ENCODE measurements around the gene IVNS1ABP. TPM values are rescaled to one million over a fixed set of nuclear protein-coding genes. Genes with fewer than 3 reads are reported as not detected.

Gene IVNS1ABP
- total and polyA plus RNA-seq, 2 of the 13 experiments (the other 11 are each of a cell fraction or from before 2014, with no cell fraction given) = 49.1 to 51.7 TPM

DNA sequence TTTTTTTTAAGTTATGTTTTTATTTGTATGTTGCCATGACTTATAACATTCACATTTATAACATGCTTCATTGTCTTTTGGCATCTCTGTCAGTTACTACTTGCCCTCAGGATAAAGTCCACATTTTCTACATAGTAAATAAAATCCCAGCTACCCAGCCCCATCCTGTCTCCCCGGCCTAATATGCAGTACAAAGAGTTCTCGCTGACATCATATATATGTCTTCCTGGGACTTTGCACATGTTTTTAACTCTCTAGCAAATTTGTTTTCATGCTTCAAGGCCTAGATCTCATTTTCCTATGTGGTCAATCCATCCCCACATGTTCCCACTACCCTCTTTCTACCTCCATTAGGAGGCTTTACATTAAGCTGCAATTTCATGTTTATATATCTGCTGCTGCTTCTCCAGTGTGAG lies 33.0 kb upstream of the IVNS1ABP start (continued):
- TF ChIP-seq ASH2L (IDR thresholded peaks at IDR 0.05; ENCODE audit: insufficient read length, low read depth, low read length) = peak; percentile 34
- TF ChIP-seq, protein P1, sequence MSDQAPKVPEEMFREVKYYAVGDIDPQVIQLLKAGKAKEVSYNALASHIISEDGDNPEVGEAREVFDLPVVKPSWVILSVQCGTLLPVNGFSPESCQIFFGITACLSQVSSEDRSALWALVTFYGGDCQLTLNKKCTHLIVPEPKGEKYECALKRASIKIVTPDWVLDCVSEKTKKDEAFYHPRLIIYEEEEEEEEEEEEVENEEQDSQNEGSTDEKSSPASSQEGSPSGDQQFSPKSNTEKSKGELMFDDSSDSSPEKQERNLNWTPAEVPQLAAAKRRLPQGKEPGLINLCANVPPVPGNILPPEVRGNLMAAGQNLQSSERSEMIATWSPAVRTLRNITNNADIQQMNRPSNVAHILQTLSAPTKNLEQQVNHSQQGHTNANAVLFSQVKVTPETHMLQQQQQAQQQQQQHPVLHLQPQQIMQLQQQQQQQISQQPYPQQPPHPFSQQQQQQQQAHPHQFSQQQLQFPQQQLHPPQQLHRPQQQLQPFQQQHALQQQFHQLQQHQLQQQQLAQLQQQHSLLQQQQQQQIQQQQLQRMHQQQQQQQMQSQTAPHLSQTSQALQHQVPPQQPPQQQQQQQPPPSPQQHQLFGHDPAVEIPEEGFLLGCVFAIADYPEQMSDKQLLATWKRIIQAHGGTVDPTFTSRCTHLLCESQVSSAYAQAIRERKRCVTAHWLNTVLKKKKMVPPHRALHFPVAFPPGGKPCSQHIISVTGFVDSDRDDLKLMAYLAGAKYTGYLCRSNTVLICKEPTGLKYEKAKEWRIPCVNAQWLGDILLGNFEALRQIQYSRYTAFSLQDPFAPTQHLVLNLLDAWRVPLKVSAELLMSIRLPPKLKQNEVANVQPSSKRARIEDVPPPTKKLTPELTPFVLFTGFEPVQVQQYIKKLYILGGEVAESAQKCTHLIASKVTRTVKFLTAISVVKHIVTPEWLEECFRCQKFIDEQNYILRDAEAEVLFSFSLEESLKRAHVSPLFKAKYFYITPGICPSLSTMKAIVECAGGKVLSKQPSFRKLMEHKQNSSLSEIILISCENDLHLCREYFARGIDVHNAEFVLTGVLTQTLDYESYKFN (CRISPR knock-in tag; conservative IDR thresholded peaks at IDR 0.05) = peak; percentile 93
- no peak for TF ChIP-seq AGO1 (IDR thresholded peaks at IDR 0.05; ENCODE audit: low read depth, low read length, poor library complexity, severe bottlenecking)
- TF ChIP-seq NR2F2 (IDR thresholded peaks at IDR 0.05; ENCODE audit: borderline replicate concordance, low read depth) = no peak
- TF ChIP-seq U2AF2 (IDR thresholded peaks at IDR 0.05; ENCODE audit: low read depth, low read length) = no peak
- TF ChIP-seq, protein P2, sequence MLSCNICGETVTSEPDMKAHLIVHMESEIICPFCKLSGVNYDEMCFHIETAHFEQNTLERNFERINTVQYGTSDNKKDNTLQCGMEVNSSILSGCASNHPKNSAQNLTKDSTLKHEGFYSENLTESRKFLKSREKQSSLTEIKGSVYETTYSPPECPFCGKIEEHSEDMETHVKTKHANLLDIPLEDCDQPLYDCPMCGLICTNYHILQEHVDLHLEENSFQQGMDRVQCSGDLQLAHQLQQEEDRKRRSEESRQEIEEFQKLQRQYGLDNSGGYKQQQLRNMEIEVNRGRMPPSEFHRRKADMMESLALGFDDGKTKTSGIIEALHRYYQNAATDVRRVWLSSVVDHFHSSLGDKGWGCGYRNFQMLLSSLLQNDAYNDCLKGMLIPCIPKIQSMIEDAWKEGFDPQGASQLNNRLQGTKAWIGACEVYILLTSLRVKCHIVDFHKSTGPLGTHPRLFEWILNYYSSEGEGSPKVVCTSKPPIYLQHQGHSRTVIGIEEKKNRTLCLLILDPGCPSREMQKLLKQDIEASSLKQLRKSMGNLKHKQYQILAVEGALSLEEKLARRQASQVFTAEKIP (CRISPR knock-in tag; IDR thresholded peaks at IDR 0.05; ENCODE audit: borderline replicate concordance) = no peak
- peak; percentile 48; the same call in 1 of the 2 replicates for TF ChIP-seq ZNF292 (CRISPR knock-in tag; IDR thresholded peaks at IDR 0.05; ENCODE audit: borderline replicate concordance, low read depth)
- TF ChIP-seq RNF2 (conservative IDR thresholded peaks at IDR 0.05; ENCODE audit: low read depth) = no peak
- TF ChIP-seq SOX5 (CRISPR knock-in tag; IDR thresholded peaks at IDR 0.05; ENCODE audit: borderline replicate concordance) = peak; percentile 86
- TF ChIP-seq, protein P3, sequence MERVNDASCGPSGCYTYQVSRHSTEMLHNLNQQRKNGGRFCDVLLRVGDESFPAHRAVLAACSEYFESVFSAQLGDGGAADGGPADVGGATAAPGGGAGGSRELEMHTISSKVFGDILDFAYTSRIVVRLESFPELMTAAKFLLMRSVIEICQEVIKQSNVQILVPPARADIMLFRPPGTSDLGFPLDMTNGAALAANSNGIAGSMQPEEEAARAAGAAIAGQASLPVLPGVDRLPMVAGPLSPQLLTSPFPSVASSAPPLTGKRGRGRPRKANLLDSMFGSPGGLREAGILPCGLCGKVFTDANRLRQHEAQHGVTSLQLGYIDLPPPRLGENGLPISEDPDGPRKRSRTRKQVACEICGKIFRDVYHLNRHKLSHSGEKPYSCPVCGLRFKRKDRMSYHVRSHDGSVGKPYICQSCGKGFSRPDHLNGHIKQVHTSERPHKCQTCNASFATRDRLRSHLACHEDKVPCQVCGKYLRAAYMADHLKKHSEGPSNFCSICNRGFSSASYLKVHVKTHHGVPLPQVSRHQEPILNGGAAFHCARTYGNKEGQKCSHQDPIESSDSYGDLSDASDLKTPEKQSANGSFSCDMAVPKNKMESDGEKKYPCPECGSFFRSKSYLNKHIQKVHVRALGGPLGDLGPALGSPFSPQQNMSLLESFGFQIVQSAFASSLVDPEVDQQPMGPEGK (CRISPR knock-in tag; IDR thresholded peaks at IDR 0.05) = 0 out of 2 replicates have a peak, but pooled peaks have one; percentile 26
- TF ChIP-seq ZNF652 (CRISPR knock-in tag; IDR thresholded peaks at IDR 0.05; ENCODE audit: borderline replicate concordance, low read depth) = peak; percentile 55; the same call in 1 of the 2 replicates
- TF ChIP-seq, protein P4, sequence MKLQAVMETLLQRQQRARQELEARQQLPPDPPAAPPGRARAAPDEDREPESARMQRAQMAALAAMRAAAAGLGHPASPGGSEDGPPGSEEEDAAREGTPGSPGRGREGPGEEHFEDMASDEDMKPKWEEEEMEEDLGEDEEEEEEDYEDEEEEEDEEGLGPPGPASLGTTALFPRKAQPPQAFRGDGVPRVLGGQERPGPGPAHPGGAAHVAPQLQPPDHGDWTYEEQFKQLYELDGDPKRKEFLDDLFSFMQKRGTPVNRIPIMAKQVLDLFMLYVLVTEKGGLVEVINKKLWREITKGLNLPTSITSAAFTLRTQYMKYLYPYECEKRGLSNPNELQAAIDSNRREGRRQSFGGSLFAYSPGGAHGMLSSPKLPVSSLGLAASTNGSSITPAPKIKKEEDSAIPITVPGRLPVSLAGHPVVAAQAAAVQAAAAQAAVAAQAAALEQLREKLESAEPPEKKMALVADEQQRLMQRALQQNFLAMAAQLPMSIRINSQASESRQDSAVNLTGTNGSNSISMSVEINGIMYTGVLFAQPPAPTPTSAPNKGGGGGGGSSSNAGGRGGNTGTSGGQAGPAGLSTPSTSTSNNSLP (IDR thresholded peaks at IDR 0.05; ENCODE audit: low read depth, low read length) = peak; percentile 87
- TF ChIP-seq ZFP36L2 (CRISPR knock-in tag; IDR thresholded peaks at IDR 0.05) = no peak
- TF ChIP-seq ZNF670 (CRISPR knock-in tag; IDR thresholded peaks at IDR 0.05; ENCODE audit: borderline replicate concordance) = 0 out of 2 replicates have a peak, but pooled peaks have one; percentile 46
- TF ChIP-seq, protein P5, sequence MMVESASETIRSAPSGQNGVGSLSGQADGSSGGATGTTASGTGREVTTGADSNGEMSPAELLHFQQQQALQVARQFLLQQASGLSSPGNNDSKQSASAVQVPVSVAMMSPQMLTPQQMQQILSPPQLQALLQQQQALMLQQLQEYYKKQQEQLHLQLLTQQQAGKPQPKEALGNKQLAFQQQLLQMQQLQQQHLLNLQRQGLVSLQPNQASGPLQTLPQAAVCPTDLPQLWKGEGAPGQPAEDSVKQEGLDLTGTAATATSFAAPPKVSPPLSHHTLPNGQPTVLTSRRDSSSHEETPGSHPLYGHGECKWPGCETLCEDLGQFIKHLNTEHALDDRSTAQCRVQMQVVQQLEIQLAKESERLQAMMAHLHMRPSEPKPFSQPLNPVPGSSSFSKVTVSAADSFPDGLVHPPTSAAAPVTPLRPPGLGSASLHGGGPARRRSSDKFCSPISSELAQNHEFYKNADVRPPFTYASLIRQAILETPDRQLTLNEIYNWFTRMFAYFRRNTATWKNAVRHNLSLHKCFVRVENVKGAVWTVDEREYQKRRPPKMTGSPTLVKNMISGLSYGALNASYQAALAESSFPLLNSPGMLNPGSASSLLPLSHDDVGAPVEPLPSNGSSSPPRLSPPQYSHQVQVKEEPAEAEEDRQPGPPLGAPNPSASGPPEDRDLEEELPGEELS (CRISPR knock-in tag; IDR thresholded peaks at IDR 0.05) = peak; percentile 57
- no peak for TF ChIP-seq ZNF546 (CRISPR knock-in tag; conservative IDR thresholded peaks at IDR 0.05)
- TF ChIP-seq, protein P6, sequence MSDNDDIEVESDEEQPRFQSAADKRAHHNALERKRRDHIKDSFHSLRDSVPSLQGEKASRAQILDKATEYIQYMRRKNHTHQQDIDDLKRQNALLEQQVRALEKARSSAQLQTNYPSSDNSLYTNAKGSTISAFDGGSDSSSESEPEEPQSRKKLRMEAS (IDR thresholded peaks at IDR 0.05) = peak; percentile 61; the same call in 1 of the 2 replicates
- peak; percentile 78; the same call in 1 of the 2 replicates for TF ChIP-seq SALL1 (CRISPR knock-in tag; IDR thresholded peaks at IDR 0.05)

Data from HepG2 (cell line).